A549 (cell line): ENCODE results near the gene FER.

Experiments used
- CEBPB ChIP-seq, 2 experiments: fragments of >200 bp in 1 of 2; sonication (Bioruptor Twin) in 1 of 2; formaldehyde crosslinking in 1 of 2; IDR thresholded peaks; 2 replicates each; pipeline ENCODE4 v1.6.1; 2012 to 2016
- CTCF ChIP-seq: fragments of >200 bp; sonication (Bioruptor Twin); formaldehyde crosslinking; IDR thresholded peaks from 3 replicates; pipeline ENCODE4 v1.5.1; 2016
- PBX3 ChIP-seq: IDR thresholded peaks from 2 replicates; pipeline ENCODE4 v1.6.1; 2012
- POLR2A ChIP-seq: IDR thresholded peaks from 2 replicates; pipeline ENCODE4 v1.6.1; 2012; ENCODE audit warnings: mild to moderate bottlenecking, low read length
- RCOR1 ChIP-seq: fragments of 150-350 bp; IDR thresholded peaks from 2 replicates; pipeline ENCODE4 v1.6.1; 2014; ENCODE audit warnings: antibody characterized with exemption, low read length, low read depth

- TF ChIP-seq CEBPB (IDR thresholded peaks at IDR 0.05) (no peak), RCOR1 (no peak), POLR2A (no peak), PBX3 (no peak), CTCF (no peak)
Measured at GRCh38 chr5:108786806-108787483, 39.2 kb downstream of the FER start.
